Measurements from ENCODE around the gene INHA. TPM values are rescaled to one million over a fixed set of nuclear protein-coding genes. Genes with fewer than 3 reads are reported as not detected.

Gene INHA
- total RNA-seq, 1 experiment from 2014 or later, result not detected

GRCh38 chr2:219608399-219608964 lies 36.4 kb downstream of the INHA start:
- TF ChIP-seq CBX3 (IDR thresholded peaks at IDR 0.05; ENCODE audit: low read depth), result no peak
- no peak for TF ChIP-seq YY1 (IDR thresholded peaks at IDR 0.05; ENCODE audit: extremely low read depth, insufficient replicate concordance, low read depth, low read length)
- no peak for TF ChIP-seq SIN3A (IDR thresholded peaks at IDR 0.05; ENCODE audit: low read depth)
- TF ChIP-seq MAX (IDR thresholded peaks at IDR 0.05), result no peak
- no peak for TF ChIP-seq POLR2A (IDR thresholded peaks at IDR 0.05; ENCODE audit: borderline replicate concordance, extremely low read depth, insufficient read depth, insufficient read length)
- TF ChIP-seq JUND (IDR thresholded peaks at IDR 0.05), result no peak
- no peak for TF ChIP-seq SP1 (IDR thresholded peaks at IDR 0.05; ENCODE audit: low read depth)
- Histone ChIP-seq H3K27me3 (ENCODE audit: insufficient read depth, low read length) (no peaks in the 10 kb centered on the region), H3K4me3 (replicated peaks in 1 of 2; ENCODE audit: low read depth in 1 of 2, low read length in 2 of 2) (no peak overlapping the region), H3K4me1 (ENCODE audit: control insufficient read depth in 1 of 2, insufficient read depth in 2 of 2, low read length in 2 of 2) (no peaks in the 10 kb centered on the region), H3K4me2 (ENCODE audit: low read length) (no peak overlapping the region), H3K9me2 (ENCODE audit: insufficient read depth) (no peaks in the 10 kb centered on the region), H2AFZ (ENCODE audit: low read depth, low read length, poor library complexity, severe bottlenecking) (no peak overlapping the region), H3K79me2 (ENCODE audit: insufficient read depth, low read length) (no peaks in the 10 kb centered on the region), H3K27ac (ENCODE audit: low read depth, low read length) (no peak overlapping the region), H3K9ac (ENCODE audit: low read length) (no peak overlapping the region), H4K20me1 (ENCODE audit: insufficient read depth) (no peaks in the 10 kb centered on the region), H3K36me3 (ENCODE audit: control insufficient read depth in 1 of 2, insufficient read depth in 2 of 2, low read length in 2 of 2) (peaks cover 3 to 4% of the 10 kb centered on the region in 2 experiments; a peak in 3 of 4 replicates), H3K9me3 (ENCODE audit: control insufficient read depth in 1 of 2, insufficient read depth in 1 of 2, low read depth in 1 of 2, low read length in 2 of 2) (no peaks in the 10 kb centered on the region)
- intact Hi-C loops (cut with micrococcal nuclease), result no loop called here
- ChIA-PET CTCF (interaction anchor here (1.3 kb wide), 1 partner anchor 48 kb away, joined by 3 read pairs; no protein-coding TSS in a partner anchor), POLR2A (no interaction called here), RAD21 (ENCODE audit: low non-redundant PET in 1 of 2, low total read pairs in 2 of 2, uncharacterized antibody in 2 of 2, unreplicated experiment in 2 of 2) (no interaction called here)
- no TSS peak for BruUV-seq (replicated peaks)
- ATAC-seq (no peak), DNase-seq (ENCODE audit: low read depth, low spot score) (no peak)

DNA sequence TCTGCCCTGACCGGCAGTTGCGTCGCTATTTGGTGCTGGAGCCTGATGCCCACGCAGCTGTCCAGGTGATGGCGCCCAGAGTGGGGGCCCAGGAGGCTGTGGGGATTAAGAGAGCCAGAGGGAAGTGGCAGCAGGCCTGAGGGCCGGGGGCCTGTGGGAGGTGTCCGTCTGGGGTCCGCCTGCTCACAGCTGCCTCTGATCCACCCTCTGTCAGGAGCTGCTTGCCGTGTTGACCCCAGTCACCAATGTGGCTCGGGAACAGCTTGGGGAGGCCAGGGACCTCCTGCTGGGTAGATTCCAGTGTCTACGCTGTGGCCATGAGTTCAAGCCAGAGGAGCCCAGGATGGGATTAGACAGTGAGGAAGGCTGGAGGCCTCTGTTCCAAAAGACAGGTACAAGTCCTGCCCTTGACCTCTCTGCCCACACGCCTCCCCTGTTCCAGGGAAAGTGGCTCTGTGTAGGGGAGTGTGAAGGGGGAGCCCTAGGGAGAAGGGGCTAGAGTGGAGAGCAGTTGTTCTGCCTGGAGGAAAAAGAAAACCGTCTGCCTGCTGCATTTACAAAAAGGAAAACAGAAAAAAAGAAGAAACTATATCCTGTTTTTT lies 37.1 kb downstream of the INHA start:
- ChIA-PET RAD21 (ENCODE audit: low non-redundant PET in 1 of 2, low total read pairs in 2 of 2, uncharacterized antibody in 2 of 2, unreplicated experiment in 2 of 2) (no interaction called here), CTCF (no interaction called here), POLR2A (no interaction called here)
- no peak overlapping the region for H3K27ac ChIP-seq (ENCODE audit: low read depth, low read length)
- H3K36me3 ChIP-seq (ENCODE audit: control insufficient read depth in 1 of 2, insufficient read depth in 2 of 2, low read length in 2 of 2), result peaks cover 0 to 3% of the 10 kb centered on the region in 2 experiments; a peak in 2 of 4 replicates
- no peak overlapping the region for H3K4me2 ChIP-seq (ENCODE audit: low read length)
- H3K4me3 ChIP-seq (replicated peaks in 1 of 2; ENCODE audit: low read depth in 1 of 2, low read length in 2 of 2), result no peak overlapping the region
- no peaks in the 10 kb centered on the region for H3K27me3 ChIP-seq (ENCODE audit: insufficient read depth, low read length)
- H3K9ac ChIP-seq (ENCODE audit: low read length), result no peak overlapping the region
- H3K9me3 ChIP-seq (ENCODE audit: control insufficient read depth in 1 of 2, insufficient read depth in 1 of 2, low read depth in 1 of 2, low read length in 2 of 2), result no peaks in the 10 kb centered on the region
- no peak for TF ChIP-seq EZH2phosphoT487 (IDR thresholded peaks at IDR 0.05; ENCODE audit: borderline replicate concordance)
- no peak for TF ChIP-seq ZBTB33 (IDR thresholded peaks at IDR 0.05; ENCODE audit: extremely low read depth, insufficient replicate concordance, low read length)
- TF ChIP-seq SRF (IDR thresholded peaks at IDR 0.05; ENCODE audit: low read depth), result no peak
- TF ChIP-seq EGR1 (IDR thresholded peaks at IDR 0.05; ENCODE audit: low read depth), result no peak
- no peak for TF ChIP-seq CEBPB (IDR thresholded peaks at IDR 0.05; ENCODE audit: low read depth)
- TF ChIP-seq EZH2 (IDR thresholded peaks at IDR 0.05), result no peak
- H3K4me1 ChIP-seq (ENCODE audit: control insufficient read depth in 1 of 2, insufficient read depth in 2 of 2, low read length in 2 of 2), result no peaks in the 10 kb centered on the region; a peak in 1 of 4 replicates
- intact Hi-C loops (cut with micrococcal nuclease), result no loop called here
- no peak overlapping the region for H2AFZ ChIP-seq (ENCODE audit: low read depth, low read length, poor library complexity, severe bottlenecking)
- H3K79me2 ChIP-seq (ENCODE audit: insufficient read depth, low read length), result no peaks in the 10 kb centered on the region
- ATAC-seq (no peak), DNase-seq (ENCODE audit: low read depth, low spot score) (no peak)
- H4K20me1 ChIP-seq (ENCODE audit: insufficient read depth), result no peaks in the 10 kb centered on the region
- H3K9me2 ChIP-seq (ENCODE audit: insufficient read depth), result no peaks in the 10 kb centered on the region
- BruUV-seq (replicated peaks), result no TSS peak

Measured in HCT116 (cell line).